GM19455 (cell line): ENCODE measurements around the gene NUDCD2.
A peak's percentile ranks its signal among the peaks of the same experiment; 100 is the strongest.
"Not testable (repeated sequence)": the region's sequence is repeated elsewhere in the genome, so short reads cannot be mapped to it uniquely, and the experiment has no call there.

Experiments used
- ATAC-seq: cut with Tn5 transposase; IDR thresholded peaks from one replicate; pipeline ENCODE4 v1.9.1; 2021; ENCODE audit not compliant: unreplicated experiment

The NUDCD2 gene

GRCh38 chr5:163473635-163474243, 13.8 kb upstream of the NUDCD2 start:
- ATAC-seq = peak; percentile 77

- ATAC-seq = no peak
Measured at GRCh38 chr5:163467682-163468081, 7.8 kb upstream of the NUDCD2 start.

GRCh38 chr5:163463063-163463435, 3.1 kb upstream of the NUDCD2 start:
- ATAC-seq = no peak

GRCh38 chr5:163460562-163461171, 765 bp upstream of the NUDCD2 start, which contains the start of gene HMMR:
HMMR (plus strand) TSS chr5:163460632; CDS start chr5:163460693, 61 bp downstream.
- ATAC-seq = no peak

- peak; percentile 3 for ATAC-seq
Measured at GRCh38 chr5:163459462-163459818, 462 bp downstream of the NUDCD2 start.

- ATAC-seq = no peak
Measured at GRCh38 chr5:163458778-163459385, 1.0 kb downstream of the NUDCD2 start.

- no peak for ATAC-seq
Measured at GRCh38 chr5:163456840-163457239, 3.1 kb downstream of the NUDCD2 start.

- no peak for ATAC-seq
Measured at GRCh38 chr5:163456029-163456589, 3.8 kb downstream of the NUDCD2 start.

GRCh38 chr5:163455406-163455805, 4.5 kb downstream of the NUDCD2 start:
- ATAC-seq = not testable (repeated sequence)

- no peak for ATAC-seq
Measured at GRCh38 chr5:163453705-163454104, 6.2 kb downstream of the NUDCD2 start.

- ATAC-seq = no peak
Measured at GRCh38 chr5:163451489-163451888, 8.4 kb downstream of the NUDCD2 start.

- ATAC-seq = no peak
Measured at GRCh38 chr5:163448491-163448890, 11.4 kb downstream of the NUDCD2 start.

- no peak for ATAC-seq
Measured at GRCh38 chr5:163447875-163448274, 12.0 kb downstream of the NUDCD2 start.

GRCh38 chr5:163447191-163447590, 12.7 kb downstream of the NUDCD2 start:
- ATAC-seq = no peak

GRCh38 chr5:163445345-163445744, 14.6 kb downstream of the NUDCD2 start:
- ATAC-seq = no peak

- no peak for ATAC-seq
Measured at GRCh38 chr5:163444526-163444925, 15.4 kb downstream of the NUDCD2 start.

- no peak for ATAC-seq
Measured at GRCh38 chr5:163440954-163441353, 18.9 kb downstream of the NUDCD2 start.

GRCh38 chr5:163439092-163439425, 20.8 kb downstream of the NUDCD2 start:
- ATAC-seq = no peak

GRCh38 chr5:163437309-163438182, 22.4 kb downstream of the NUDCD2 start, which contains the start of gene CCNG1:
CCNG1 (plus strand) TSS chr5:163437595; CDS start chr5:163439257, 1,662 bp downstream.
- peak; percentile 97 for ATAC-seq

- ATAC-seq = no peak
Measured at GRCh38 chr5:163437011-163437308, 22.9 kb downstream of the NUDCD2 start.

GRCh38 chr5:163436515-163436914, 23.4 kb downstream of the NUDCD2 start:
- no peak for ATAC-seq
